HG02588 (cell line): ENCODE results near the gene ELF1.
"Not testable (repeated sequence)": the region's sequence is repeated elsewhere in the genome, so short reads cannot be mapped to it uniquely, and the experiment has no call there.

Experiments
- ATAC-seq: cut with Tn5 transposase; IDR thresholded peaks from one replicate; pipeline ENCODE4 v1.9.1; 2021; ENCODE audit warnings: mild to moderate bottlenecking, moderate library complexity; ENCODE audit not compliant: unreplicated experiment

ELF1 gene

GRCh38 chr13:40983725-40984667, 35.1 kb downstream of the ELF1 start:
- ATAC-seq = no peak

GRCh38 chr13:40983259-40983658, 35.9 kb downstream of the ELF1 start:
- no peak for ATAC-seq

GRCh38 chr13:40982772-40983171, 36.3 kb downstream of the ELF1 start:
- ATAC-seq = peak; percentile 58

GRCh38 chr13:40981949-40982348, 37.2 kb downstream of the ELF1 start:
- no peak for ATAC-seq

- no peak for ATAC-seq
Measured at GRCh38 chr13:40981361-40981760, 37.8 kb downstream of the ELF1 start.

- ATAC-seq = no peak
Measured at GRCh38 chr13:40980461-40980860, 38.7 kb downstream of the ELF1 start.

GRCh38 chr13:40979232-40979631, 39.9 kb downstream of the ELF1 start:
- ATAC-seq = no peak

- ATAC-seq = not testable (repeated sequence)
Measured at GRCh38 chr13:40978109-40978508, 41.0 kb downstream of the ELF1 start.

GRCh38 chr13:40975441-40975840, 43.7 kb downstream of the ELF1 start:
- ATAC-seq = no peak

GRCh38 chr13:40974460-40975407, 44.4 kb downstream of the ELF1 start:
- ATAC-seq = peak; percentile 82

GRCh38 chr13:40973409-40973808, 45.7 kb downstream of the ELF1 start:
- ATAC-seq = no peak

GRCh38 chr13:40971321-40971720, 47.8 kb downstream of the ELF1 start:
- ATAC-seq = no peak

GRCh38 chr13:40970803-40971202, 48.3 kb downstream of the ELF1 start:
- ATAC-seq = no peak

GRCh38 chr13:40969169-40969901, 49.8 kb downstream of the ELF1 start:
- ATAC-seq = no peak

- no peak for ATAC-seq
Measured at GRCh38 chr13:40968416-40969000, 50.6 kb downstream of the ELF1 start.

GRCh38 chr13:40966298-40966697, 52.8 kb downstream of the ELF1 start:
- no peak for ATAC-seq

GRCh38 chr13:40963927-40964326, 55.2 kb downstream of the ELF1 start:
- ATAC-seq = peak; percentile 46

GRCh38 chr13:40961826-40962225, 57.3 kb downstream of the ELF1 start:
- no peak for ATAC-seq

GRCh38 chr13:40961214-40961613, 57.9 kb downstream of the ELF1 start:
- ATAC-seq = no peak

GRCh38 chr13:40960716-40961115, 58.4 kb downstream of the ELF1 start:
- ATAC-seq = no peak
